Esophagus squamous epithelium (tissue), 5 donors: ENCODE measurements around the gene RND1. TPM values are rescaled to one million over a fixed set of nuclear protein-coding genes. Genes with fewer than 3 reads are reported as not detected.

Experiments
- DNase-seq: peaks from one replicate; lab custom pipeline; 2025; lab: John Stamatoyannopoulos, UW
- H3K27ac ChIP-seq, 4 donors: fragments of 200-600 bp; sonication (generic); one replicate each; pipeline ENCODE4 v1.5.1; 2016 to 2019; ENCODE audit warnings: mild to moderate bottlenecking in 1 of 4
- H3K27me3 ChIP-seq, 4 donors: fragments of 200-600 bp; sonication (generic); 1 replicate in 3 of 4; 2 replicates in 1 of 4; pipeline versions ENCODE4 v1.5.1 to v1.6.0; 2017 to 2021; ENCODE audit warnings: antibody characterized with exemption in 1 of 4
- H3K36me3 ChIP-seq, 3 donors: fragments of 200-600 bp; sonication (generic); one replicate each; pipeline ENCODE4 v1.5.1; 2016 to 2019
- H3K4me1 ChIP-seq, 3 donors: fragments of 200-600 bp; sonication (generic); one replicate each; pipeline ENCODE4 v1.5.1; 2017 to 2019
- H3K4me3 ChIP-seq, 4 donors: fragments of 200-600 bp; sonication (generic); 1 replicate in 3 of 4; 2 replicates in 1 of 4; pipeline ENCODE4 v1.5.1; 2016 to 2019; ENCODE audit warnings: mild to moderate bottlenecking in 2 of 4, moderate library complexity in 1 of 4
- H3K9me3 ChIP-seq, 3 donors: fragments of 200-600 bp; sonication (generic); one replicate each; pipeline ENCODE4 v1.5.1; 2016 to 2019
- POLR2A ChIP-seq, 4 donors: fragments of 450-650 bp; IDR thresholded peaks; one replicate each; pipeline ENCODE4 v1.6.1; 2017; ENCODE audit warnings: antibody characterized with exemption in 4 of 4, mild to moderate bottlenecking in 4 of 4, moderate library complexity in 3 of 4
- WGBS, 2 donors: methylation state at CpG; one replicate each; pipeline ENCODE4 v1.1.5; 2018; 5-methylcytosine and 5-hydroxymethylcytosine counted together
- intact Hi-C: fragments of 100-400 bp; cut with DNase I; formaldehyde crosslinking; loops from one replicate; pipeline ENCODE4 v1.15.0; 2022
- total RNA-seq, 4 donors: library from RNA; depleted of rRNA; stranded (reverse); fragments of >200 nt; gene quantifications; one replicate each; pipeline ENCODE4 v1.1.0, GENCODE V29; 2016
- TF ChIP-seq, protein P1 (sequence below), 6 experiments: fragments of 450-650 bp in 4 of 6; fragments of 200-600 bp in 2 of 6; sonication (generic) in 2 of 6; IDR thresholded peaks; one replicate each; pipeline ENCODE4 v1.5.1; 2016 to 2019; ENCODE audit warnings: antibody characterized with exemption in 6 of 6, mild to moderate bottlenecking in 4 of 6, moderate library complexity in 4 of 6
- donor health status: DM: yes; HTN: yes; CAD: no.

RND1 gene
- total RNA-seq, 4 donors from 2014 or later = 0.57 to 6.1 (median 0.95) TPM

DNA sequence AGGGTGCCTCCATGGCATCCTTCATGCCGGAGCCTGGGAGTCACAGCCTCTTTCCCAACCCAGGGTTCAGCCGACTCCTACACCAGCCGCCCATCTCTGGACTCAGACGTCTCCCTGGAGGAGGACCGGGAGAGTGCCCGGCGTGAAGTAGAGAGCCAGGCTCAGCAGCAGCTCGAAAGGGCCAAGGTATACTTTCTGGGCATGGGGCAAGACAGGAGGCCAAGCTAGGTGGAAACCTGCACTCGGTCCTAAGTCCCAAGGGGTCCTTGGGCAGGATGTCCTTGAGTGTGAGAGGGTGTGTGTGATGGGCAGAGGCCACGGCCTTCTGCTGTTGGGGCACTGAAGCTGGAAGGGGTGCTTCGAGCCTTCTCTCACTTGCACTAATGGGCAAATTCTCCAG, 42.4 kb downstream of the RND1 start:
- Histone ChIP-seq H3K36me3 (peaks cover 4 to 55% (median 9%) of the 10 kb centered on the region in 3 donors), H3K9me3 (no peaks in the 10 kb centered on the region), H3K4me3 (no peak overlapping the region), H3K27me3 (no peaks in the 10 kb centered on the region), H3K27ac (no peak overlapping the region), H3K4me1 (peaks cover 0 to 18% (median 5%) of the 10 kb centered on the region in 3 donors)
- no peak for DNase-seq
- intact Hi-C loops = no loop called here
- WGBS, 2 donors = 79 to 84% methylated on average over 7 of the region's 11 CpGs
- no peak for TF ChIP-seq POLR2A (IDR thresholded peaks at IDR 0.05)
- TF ChIP-seq, protein P1, sequence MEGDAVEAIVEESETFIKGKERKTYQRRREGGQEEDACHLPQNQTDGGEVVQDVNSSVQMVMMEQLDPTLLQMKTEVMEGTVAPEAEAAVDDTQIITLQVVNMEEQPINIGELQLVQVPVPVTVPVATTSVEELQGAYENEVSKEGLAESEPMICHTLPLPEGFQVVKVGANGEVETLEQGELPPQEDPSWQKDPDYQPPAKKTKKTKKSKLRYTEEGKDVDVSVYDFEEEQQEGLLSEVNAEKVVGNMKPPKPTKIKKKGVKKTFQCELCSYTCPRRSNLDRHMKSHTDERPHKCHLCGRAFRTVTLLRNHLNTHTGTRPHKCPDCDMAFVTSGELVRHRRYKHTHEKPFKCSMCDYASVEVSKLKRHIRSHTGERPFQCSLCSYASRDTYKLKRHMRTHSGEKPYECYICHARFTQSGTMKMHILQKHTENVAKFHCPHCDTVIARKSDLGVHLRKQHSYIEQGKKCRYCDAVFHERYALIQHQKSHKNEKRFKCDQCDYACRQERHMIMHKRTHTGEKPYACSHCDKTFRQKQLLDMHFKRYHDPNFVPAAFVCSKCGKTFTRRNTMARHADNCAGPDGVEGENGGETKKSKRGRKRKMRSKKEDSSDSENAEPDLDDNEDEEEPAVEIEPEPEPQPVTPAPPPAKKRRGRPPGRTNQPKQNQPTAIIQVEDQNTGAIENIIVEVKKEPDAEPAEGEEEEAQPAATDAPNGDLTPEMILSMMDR (IDR thresholded peaks at IDR 0.05) = no peak

GRCh38 chr12:48822711-48823110, 43.0 kb downstream of the RND1 start:
- H3K9me3 ChIP-seq = no peaks in the 10 kb centered on the region
- DNase-seq = no peak
- TF ChIP-seq, protein P1 (IDR thresholded peaks at IDR 0.05) = no peak
- TF ChIP-seq POLR2A (IDR thresholded peaks at IDR 0.05) = no peak
- no peak overlapping the region for H3K27ac ChIP-seq
- H3K27me3 ChIP-seq = no peaks in the 10 kb centered on the region
- H3K4me1 ChIP-seq = peaks cover 4 to 23% (median 9%) of the 10 kb centered on the region in 3 donors
- peaks cover under 1 to 49% (median 4%) of the 10 kb centered on the region in 3 donors for H3K36me3 ChIP-seq
- 58 to 70% methylated on average over 1 to 2 of the region's 2 CpGs for WGBS, 2 donors
- intact Hi-C loops = no loop called here
- no peak overlapping the region for H3K4me3 ChIP-seq

- Histone ChIP-seq H3K27ac (no peak overlapping the region), H3K4me1 (peaks cover 9 to 29% (median 14%) of the 10 kb centered on the region in 3 donors), H3K9me3 (no peaks in the 10 kb centered on the region), H3K36me3 (peaks cover 0 to 44% (median 4%) of the 10 kb centered on the region in 3 donors), H3K27me3 (no peaks in the 10 kb centered on the region), H3K4me3 (no peak overlapping the region)
- no peak for DNase-seq
- intact Hi-C loops = no loop called here
- WGBS, 2 donors = 82 to 87% methylated on average over 4 of the region's 5 CpGs
- no peak for TF ChIP-seq POLR2A (IDR thresholded peaks at IDR 0.05)
- TF ChIP-seq, protein P1 (IDR thresholded peaks at IDR 0.05) = no peak
Measured at GRCh38 chr12:48822139-48822538, 43.5 kb downstream of the RND1 start.

DNA sequence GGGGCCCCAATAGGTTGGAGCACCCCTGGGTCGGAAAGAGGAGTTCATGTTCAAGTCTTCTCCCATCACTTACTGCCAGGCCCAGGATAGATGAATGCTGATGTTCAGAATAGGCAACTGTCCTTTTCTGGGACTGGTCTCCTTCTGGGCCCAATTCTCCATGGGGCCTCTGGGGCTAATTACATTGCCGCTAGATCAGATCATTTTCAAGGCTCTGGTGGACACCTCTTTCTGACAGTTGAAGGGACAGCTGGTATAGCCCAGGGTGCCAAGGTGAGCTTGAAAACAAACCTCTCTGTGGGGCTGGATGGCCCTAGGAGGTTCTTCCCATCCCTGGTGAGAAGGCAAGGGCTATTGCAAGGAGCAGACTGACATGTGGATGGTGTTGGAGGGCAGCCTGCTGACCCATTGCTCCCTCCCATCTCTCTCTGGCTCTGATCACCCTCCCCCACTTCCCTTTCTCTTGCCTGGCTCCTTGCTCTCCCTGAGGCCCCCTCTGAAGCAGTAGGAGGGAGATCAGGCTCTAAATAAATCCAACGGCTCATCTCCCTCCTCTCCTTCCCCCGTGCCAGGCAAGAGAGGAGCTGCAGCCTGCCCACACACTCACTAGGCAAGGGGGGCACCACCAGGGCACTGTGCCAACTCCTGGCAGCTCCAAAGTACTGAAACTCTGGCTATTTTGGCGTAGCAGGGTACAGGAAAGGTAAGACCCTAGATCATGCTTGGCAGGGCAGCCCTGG, 45.5 kb downstream of the RND1 start:
- intact Hi-C loops = no loop called here
- 89 to 100% methylated on average over 1 to 3 of the region's 5 CpGs for WGBS, 2 donors
- Histone ChIP-seq H3K27ac (no peak overlapping the region), H3K4me1 (peaks cover 25 to 47% (median 26%) of the 10 kb centered on the region in 3 donors), H3K9me3 (no peaks in the 10 kb centered on the region), H3K27me3 (no peaks in the 10 kb centered on the region), H3K36me3 (peaks cover 0 to 24% (median 4%) of the 10 kb centered on the region in 3 donors), H3K4me3 (no peak overlapping the region)
- TF ChIP-seq POLR2A (IDR thresholded peaks at IDR 0.05) = no peak
- TF ChIP-seq, protein P1 (IDR thresholded peaks at IDR 0.05) = no peak
- DNase-seq = no peak

- TF ChIP-seq POLR2A (IDR thresholded peaks at IDR 0.05) = no peak
- TF ChIP-seq, protein P1 (IDR thresholded peaks at IDR 0.05) = peak in 1 of 6 experiments; percentile 31
- 50 to 55% methylated on average over 13 of the region's 37 CpGs for WGBS, 2 donors
- no peak for DNase-seq
- H3K4me3 ChIP-seq = peak overlapping the region; percentile 68 to 82 (median 79)
- H3K9me3 ChIP-seq = no peaks in the 10 kb centered on the region
- H3K36me3 ChIP-seq = peaks cover 0 to 12% (median under 1%) of the 10 kb centered on the region in 3 donors
- H3K27ac ChIP-seq = peak overlapping the region; percentile 55 to 74 (median 60)
- intact Hi-C loops = no loop called here
- peaks cover 25 to 54% (median 29%) of the 10 kb centered on the region in 3 donors for H3K4me1 ChIP-seq
- H3K27me3 ChIP-seq = no peaks in the 10 kb centered on the region
Measured at GRCh38 chr12:48818831-48819590, 46.7 kb downstream of the RND1 start.
